MM.1S (cell line): ENCODE results near the gene SH3TC2.

Source experiments
- DNase-seq: peaks from one replicate; pipeline ENCODE4 v3.0.0-alpha.2; 2015
- H2AFZ ChIP-seq: fragments of 300-600 bp; sonication (generic); 2 replicates; pipeline ENCODE4 v1.6.0; 2016; ENCODE audit warnings: antibody characterized with exemption, low read length
- H3F3A ChIP-seq: fragments of 300-600 bp; sonication (generic); 2 replicates; pipeline ENCODE4 v1.6.1; 2016; ENCODE audit warnings: mild to moderate bottlenecking, antibody characterized with exemption, low read length, moderate library complexity, mixed read lengths; ENCODE audit not compliant: insufficient read depth
- H3K27ac ChIP-seq: fragments of 300-600 bp; sonication (generic); 2 replicates; pipeline ENCODE4 v1.5.1; 2016; ENCODE audit warnings: mild to moderate bottlenecking, low read length
- H3K27me3 ChIP-seq: fragments of 300-600 bp; sonication (generic); replicated peaks from 2 replicates; pipeline ENCODE4 v1.6.0; 2016; ENCODE audit warnings: low read length; ENCODE audit not compliant: insufficient read depth
- H3K36me3 ChIP-seq: fragments of 300-600 bp; sonication (generic); replicated peaks from 2 replicates; pipeline ENCODE4 v1.6.1; 2016; ENCODE audit warnings: mild to moderate bottlenecking, low read length, mixed read lengths; ENCODE audit not compliant: insufficient read depth
- H3K4me1 ChIP-seq: fragments of 300-600 bp; sonication (generic); 2 replicates; pipeline ENCODE4 v1.6.1; 2016; ENCODE audit warnings: low read length, mixed read lengths
- H3K4me2 ChIP-seq: fragments of 300-600 bp; sonication (generic); 2 replicates; pipeline ENCODE4 v1.6.0; 2016; ENCODE audit warnings: low read depth, low read length
- H3K4me3 ChIP-seq: fragments of 300-600 bp; sonication (generic); 2 replicates; pipeline ENCODE4 v1.5.1; 2016; ENCODE audit warnings: low read length, mixed read lengths
- H3K79me2 ChIP-seq: fragments of 300-600 bp; sonication (generic); 2 replicates; pipeline ENCODE4 v1.6.1; 2016; ENCODE audit warnings: mixed run types, low read length, mixed read lengths
- H3K9ac ChIP-seq: fragments of 300-600 bp; sonication (generic); 2 replicates; pipeline ENCODE4 v1.6.1; 2016; ENCODE audit warnings: low read length, mixed read lengths
- H3K9me2 ChIP-seq: fragments of 300-600 bp; sonication (generic); replicated peaks from 2 replicates; pipeline ENCODE4 v1.6.1; 2016; ENCODE audit warnings: mild to moderate bottlenecking, low read length, mixed read lengths; ENCODE audit not compliant: insufficient read depth
- H3K9me3 ChIP-seq: fragments of 300-600 bp; sonication (generic); replicated peaks from 2 replicates; pipeline ENCODE4 v1.6.1; 2016; ENCODE audit warnings: mild to moderate bottlenecking, low read length, mixed read lengths; ENCODE audit not compliant: insufficient read depth
- H4K20me1 ChIP-seq: fragments of 300-600 bp; sonication (generic); 2 replicates; pipeline ENCODE4 v1.6.1; 2016; ENCODE audit warnings: mild to moderate bottlenecking, low read length, moderate library complexity, mixed read lengths; ENCODE audit not compliant: insufficient read depth
- CTCF ChIP-seq: fragments of 300-600 bp; sonication (generic); IDR thresholded peaks from 2 replicates; pipeline ENCODE4 v1.5.1; 2016; ENCODE audit warnings: antibody characterized with exemption, low read length, mixed read lengths
- EZH2 ChIP-seq: fragments of 300-600 bp; sonication (generic); optimal IDR thresholded peaks from 2 replicates; pipeline ENCODE3; 2017; ENCODE audit warnings: low read depth, mild to moderate bottlenecking, antibody characterized with exemption, low read length, mixed read lengths
- EZH2phosphoT487 ChIP-seq: fragments of 300-600 bp; sonication (generic); IDR thresholded peaks from 2 replicates; pipeline ENCODE4 v1.6.1; 2018; ENCODE audit warnings: antibody characterized with exemption, low read length

Gene SH3TC2

GRCh38 chr5:148973455-148973854 is 89.4 kb downstream of the SH3TC2 start:
- Histone ChIP-seq H3K4me1 (no peaks in the 10 kb centered on the region), H3K9ac (no peak overlapping the region), H3K4me3 (no peak overlapping the region), H3F3A (no peaks in the 10 kb centered on the region), H3K27ac (no peak overlapping the region), H2AFZ (no peak overlapping the region), H3K79me2 (no peaks in the 10 kb centered on the region), H3K4me2 (no peak overlapping the region), H3K9me2 (no peaks in the 10 kb centered on the region), H4K20me1 (no peaks in the 10 kb centered on the region), H3K27me3 (no peaks in the 10 kb centered on the region), H3K9me3 (no peaks in the 10 kb centered on the region), H3K36me3 (no peaks in the 10 kb centered on the region)
- TF ChIP-seq EZH2, result no peak
- no peak for TF ChIP-seq CTCF
- no peak for TF ChIP-seq EZH2phosphoT487
- no peak for DNase-seq

GRCh38 chr5:148972974-148973374 is 89.9 kb downstream of the SH3TC2 start:
- no peaks in the 10 kb centered on the region for H3K79me2 ChIP-seq
- no peaks in the 10 kb centered on the region for H3K36me3 ChIP-seq
- H4K20me1 ChIP-seq, result no peaks in the 10 kb centered on the region
- H3K4me1 ChIP-seq, result no peaks in the 10 kb centered on the region
- H2AFZ ChIP-seq, result no peak overlapping the region
- H3F3A ChIP-seq, result no peaks in the 10 kb centered on the region
- no peak overlapping the region for H3K4me3 ChIP-seq
- H3K27me3 ChIP-seq, result no peaks in the 10 kb centered on the region
- H3K9ac ChIP-seq, result no peak overlapping the region
- DNase-seq, result no peak
- H3K27ac ChIP-seq, result no peak overlapping the region
- H3K9me2 ChIP-seq, result no peaks in the 10 kb centered on the region
- H3K4me2 ChIP-seq, result no peak overlapping the region
- TF ChIP-seq EZH2 (no peak), EZH2phosphoT487 (no peak), CTCF (no peak)
- H3K9me3 ChIP-seq, result no peaks in the 10 kb centered on the region

GRCh38 chr5:148972396-148972795 is 90.5 kb downstream of the SH3TC2 start:
- H3K36me3 ChIP-seq, result no peaks in the 10 kb centered on the region
- H3F3A ChIP-seq, result no peaks in the 10 kb centered on the region
- H3K79me2 ChIP-seq, result no peaks in the 10 kb centered on the region
- H3K9me3 ChIP-seq, result no peaks in the 10 kb centered on the region
- no peak for DNase-seq
- no peak overlapping the region for H3K27ac ChIP-seq
- no peaks in the 10 kb centered on the region for H3K4me1 ChIP-seq
- H3K9ac ChIP-seq, result no peak overlapping the region
- H3K9me2 ChIP-seq, result no peaks in the 10 kb centered on the region
- no peak overlapping the region for H3K4me2 ChIP-seq
- H3K27me3 ChIP-seq, result no peaks in the 10 kb centered on the region
- TF ChIP-seq EZH2, result no peak
- TF ChIP-seq CTCF, result no peak
- TF ChIP-seq EZH2phosphoT487, result no peak
- H4K20me1 ChIP-seq, result no peaks in the 10 kb centered on the region
- H3K4me3 ChIP-seq, result no peak overlapping the region
- no peak overlapping the region for H2AFZ ChIP-seq

- Histone ChIP-seq H3K4me2 (no peak overlapping the region), H4K20me1 (no peaks in the 10 kb centered on the region), H3K9me3 (no peaks in the 10 kb centered on the region), H3K27me3 (no peaks in the 10 kb centered on the region), H3K27ac (no peak overlapping the region), H3K36me3 (no peaks in the 10 kb centered on the region), H3K9me2 (no peaks in the 10 kb centered on the region), H2AFZ (no peak overlapping the region), H3K79me2 (no peaks in the 10 kb centered on the region), H3K4me3 (no peak overlapping the region), H3K4me1 (no peaks in the 10 kb centered on the region), H3F3A (no peaks in the 10 kb centered on the region), H3K9ac (no peak overlapping the region)
- TF ChIP-seq EZH2 (no peak), CTCF (no peak)
- DNase-seq, result no peak
Observed at GRCh38 chr5:148970876-148971275, 92.0 kb downstream of the SH3TC2 start.
